Middle frontal gyrus (tissue), 1 donor: ENCODE data around the gene PTTG1IP.
A peak's percentile ranks its signal among the peaks of the same experiment; 100 is the strongest.
"Not testable (repeated sequence)": the region's sequence is repeated elsewhere in the genome, so short reads cannot be mapped to it uniquely, and the experiment has no call there.

Experiments
- DNase-seq: peaks from one replicate; pipeline ENCODE4 v3.0.0-alpha.2; 2015; ENCODE audit warnings: low spot score; ENCODE audit errors: extremely low spot score

PTTG1IP gene

GRCh38 chr21:44873356-44874239 lies at the start of gene PTTG1IP:
PTTG1IP (minus strand) TSS chr21:44873690; CDS start chr21:44873616, 74 bp downstream.
- peak; percentile 97 for DNase-seq

GRCh38 chr21:44921928-44922327 lies 48.4 kb upstream of the PTTG1IP start:
- no peak for DNase-seq

GRCh38 chr21:44920694-44921604 lies 47.5 kb upstream of the PTTG1IP start, which contains the start of gene ITGB2:
ITGB2 (minus strand) TSS chr21:44920899; CDS start chr21:44910782, 10,117 bp downstream.
- DNase-seq = no peak

- no peak for DNase-seq
Observed at GRCh38 chr21:44919913-44920693, 46.6 kb upstream of the PTTG1IP start.

- no peak for DNase-seq
Observed at GRCh38 chr21:44919111-44919912, 45.8 kb upstream of the PTTG1IP start.

GRCh38 chr21:44918581-44919033 lies 45.1 kb upstream of the PTTG1IP start:
- DNase-seq = no peak

- DNase-seq = no peak
Observed at GRCh38 chr21:44918107-44918470, 44.6 kb upstream of the PTTG1IP start.

- no peak for DNase-seq
Observed at GRCh38 chr21:44917446-44918106, 44.1 kb upstream of the PTTG1IP start.

GRCh38 chr21:44916965-44917364 lies 43.5 kb upstream of the PTTG1IP start:
- no peak for DNase-seq

GRCh38 chr21:44914176-44914874 lies 40.8 kb upstream of the PTTG1IP start:
- DNase-seq = no peak

- DNase-seq = no peak
Observed at GRCh38 chr21:44913425-44914175, 40.1 kb upstream of the PTTG1IP start.

- DNase-seq = not testable (repeated sequence)
Observed at GRCh38 chr21:44912506-44913412, 39.3 kb upstream of the PTTG1IP start.

GRCh38 chr21:44912158-44912473 lies 38.6 kb upstream of the PTTG1IP start:
- DNase-seq = no peak

GRCh38 chr21:44911384-44912157 lies 38.1 kb upstream of the PTTG1IP start:
- peak; percentile 31 for DNase-seq

- DNase-seq = no peak
Observed at GRCh38 chr21:44911068-44911383, 37.5 kb upstream of the PTTG1IP start.

- DNase-seq = no peak
Observed at GRCh38 chr21:44910229-44911067, 37.0 kb upstream of the PTTG1IP start.
